Endothelial cell of umbilical vein (primary cell): ENCODE data around the gene PCNT. TPM values are rescaled to one million over a fixed set of nuclear protein-coding genes. Genes with fewer than 3 reads are reported as not detected.

Experiments used
- BruUV-seq: library from RNA; stranded (reverse); fragments of 400-500 nt; replicated peaks from 2 replicates; lab custom pipeline; 2021; lab: Mats Ljungman, UMichigan
- CTCF ChIA-PET: fragments of 300-600, 350-600 bp; sonication (Branson Sonifier 250); formaldehyde crosslinking; loops from one replicate; lab custom pipeline; 2021; ENCODE audit warnings: antibody characterized with exemption, inconsistent platforms; lab: Charles Lee
- POLR2A ChIA-PET: fragments of 300-600, 350-600 bp; sonication (Branson Sonifier 250); formaldehyde crosslinking; loops from one replicate; lab custom pipeline; 2021; ENCODE audit warnings: antibody characterized with exemption, inconsistent platforms; lab: Charles Lee
- DNase-seq: peaks from one replicate; pipeline ENCODE4 v3.0.0-alpha.2; 2011; ENCODE audit warnings: low read depth, low spot score
- FAIRE-seq: peaks from 2 replicates; lab custom pipeline; 2011; peaks lifted over from hg19 to GRCh38; lab: Jason Lieb, UNC
- H2AFZ ChIP-seq: 2 replicates; pipeline ENCODE4 v1.6.0; 2012; ENCODE audit warnings: low read depth, low read length, control low read depth, inconsistent platforms
- H3K27ac ChIP-seq: 2 replicates; pipeline ENCODE4 v1.5.1; 2011; ENCODE audit warnings: low read depth, mild to moderate bottlenecking, control low read depth, low read length, moderate library complexity; ENCODE audit not compliant: insufficient read depth
- H3K27me3 ChIP-seq, 2 experiments: 2 replicates each; pipeline versions ENCODE4 v1.6.0 to v1.6.1; 2011; ENCODE audit warnings: low read length in 2 of 2, mixed read lengths in 1 of 2; ENCODE audit not compliant: control insufficient read depth in 2 of 2, insufficient read depth in 2 of 2
- H3K36me3 ChIP-seq, 2 experiments: 2 replicates in 1 of 2; 3 replicates in 1 of 2; pipeline ENCODE4 v1.5.1; 2011; ENCODE audit warnings: low read length in 2 of 2, mild to moderate bottlenecking in 1 of 2, moderate library complexity in 1 of 2; ENCODE audit not compliant: control insufficient read depth in 2 of 2, insufficient read depth in 2 of 2; ENCODE audit errors: extremely low read depth in 1 of 2
- H3K4me1 ChIP-seq: 3 replicates; pipeline ENCODE4 v1.5.1; 2011; ENCODE audit warnings: mild to moderate bottlenecking, low read length; ENCODE audit not compliant: control insufficient read depth, insufficient read depth; ENCODE audit errors: extremely low read depth
- H3K4me2 ChIP-seq: 2 replicates; pipeline ENCODE4 v1.6.1; 2011; ENCODE audit warnings: low read length, control low read depth, mixed read lengths; ENCODE audit not compliant: insufficient read depth
- H3K4me3 ChIP-seq, 3 experiments: fragments of 200-600 bp in 1 of 3; sonication (generic), shearing (Covaris generic) in 1 of 3; replicated peaks in 1 of 3; 2 replicates each; pipeline ENCODE4 v1.5.1; 2011 to 2016; ENCODE audit warnings: control low read depth in 3 of 3, low read length in 3 of 3, mild to moderate bottlenecking in 2 of 3, inconsistent platforms in 1 of 3, low read depth in 1 of 3, moderate library complexity in 1 of 3; ENCODE audit not compliant: insufficient read depth in 1 of 3
- H3K79me2 ChIP-seq: 2 replicates; pipeline ENCODE4 v1.6.0; 2012; ENCODE audit warnings: low read length, inconsistent platforms; ENCODE audit not compliant: control insufficient read depth, insufficient read depth
- H3K9ac ChIP-seq: replicated peaks from 2 replicates; pipeline ENCODE3; 2011; ENCODE audit warnings: low read length, control low read depth; ENCODE audit not compliant: insufficient read depth; ENCODE audit errors: extremely low read depth
- H3K9me1 ChIP-seq: replicated peaks from 3 replicates; pipeline ENCODE4 v1.6.0; 2011; ENCODE audit warnings: mild to moderate bottlenecking, low read length; ENCODE audit not compliant: control insufficient read depth, insufficient read depth; ENCODE audit errors: extremely low read depth
- H3K9me3 ChIP-seq: replicated peaks from 2 replicates; pipeline ENCODE4 v1.5.1; 2012; ENCODE audit warnings: low read length, inconsistent platforms; ENCODE audit not compliant: control insufficient read depth, insufficient read depth
- H4K20me1 ChIP-seq: replicated peaks from 2 replicates; pipeline ENCODE3; 2011; ENCODE audit warnings: mild to moderate bottlenecking, low read length; ENCODE audit not compliant: control insufficient read depth, insufficient read depth; ENCODE audit errors: extremely low read depth
- CTCF ChIP-seq, 2 donors: IDR thresholded peaks; 1 replicate in 1 of 2; 2 replicates in 1 of 2; pipeline ENCODE4 v1.5.1; 2011; ENCODE audit warnings: low read length in 2 of 2, mild to moderate bottlenecking in 2 of 2, moderate library complexity in 2 of 2, control low read depth in 1 of 2, inconsistent platforms in 1 of 2, low read depth in 1 of 2; ENCODE audit not compliant: insufficient read depth in 1 of 2; ENCODE audit errors: extremely low read depth in 1 of 2
- EZH2 ChIP-seq: IDR thresholded peaks from 2 replicates; pipeline ENCODE4 v1.6.1; 2012; ENCODE audit warnings: borderline replicate concordance, low read depth, mild to moderate bottlenecking, moderate library complexity, low read length, inconsistent platforms; ENCODE audit not compliant: severe bottlenecking
- FOS ChIP-seq: IDR thresholded peaks from 2 replicates; pipeline ENCODE4 v1.6.1; 2011; ENCODE audit warnings: mild to moderate bottlenecking, low read length, moderate library complexity, borderline replicate concordance; ENCODE audit not compliant: insufficient read depth
- GATA2 ChIP-seq: IDR thresholded peaks from 2 replicates; pipeline ENCODE4 v1.7.0; 2011; ENCODE audit warnings: low read depth, mild to moderate bottlenecking, moderate library complexity, mixed read lengths, low read length; ENCODE audit not compliant: insufficient read length, insufficient read depth
- JUN ChIP-seq: IDR thresholded peaks from 2 replicates; pipeline ENCODE4 v1.6.1; 2011; ENCODE audit warnings: borderline replicate concordance, low read depth; ENCODE audit not compliant: insufficient read length, insufficient read depth
- MAX ChIP-seq: IDR thresholded peaks from 2 replicates; pipeline ENCODE4 v1.6.1; 2011; ENCODE audit not compliant: insufficient read depth, insufficient read length
- MYC ChIP-seq: IDR thresholded peaks from one replicate; pipeline ENCODE4 v1.6.1; 2011; ENCODE audit warnings: mild to moderate bottlenecking, low read depth, low read length
- POLR2A ChIP-seq: IDR thresholded peaks from 2 replicates; pipeline ENCODE4 v1.6.1; 2012; ENCODE audit warnings: low read depth, mild to moderate bottlenecking, control low read depth, low read length
- POLR2AphosphoS5 ChIP-seq: IDR thresholded peaks from 2 replicates; pipeline ENCODE4 v1.6.1; 2012; ENCODE audit warnings: low read depth, mild to moderate bottlenecking, control low read depth, low read length, moderate library complexity; ENCODE audit not compliant: insufficient read depth
- dilution Hi-C: fragments of 300-500 bp; cut with MboI; formaldehyde crosslinking; loops from one replicate; pipeline ENCODE4 v1.15.0; 2019; ENCODE audit warnings: low sequenced_read_pairs; ENCODE audit not compliant: extremely low pct_ligation_motif_present
- intact Hi-C: fragments of 100-400 bp; cut with micrococcal nuclease; formaldehyde crosslinking; loops from one replicate; pipeline ENCODE4 v1.10.0; 2022
- polyA plus RNA-seq, 4 experiments: library from polyadenylated mRNA; depleted of rRNA in 3 of 4; stranded (reverse) in 3 of 4; unstranded in 1 of 4; fragments of >200 nt; gene quantifications; 2 replicates each; pipeline versions ENCODE4 v1.2.1 to v1.2.3, GENCODE V29; 2011 to 2012; ENCODE audit warnings: missing spikeins in 1 of 4
- total RNA-seq: library from RNA; stranded (reverse); gene quantifications from 2 replicates; pipeline ENCODE4 v1.2.3, GENCODE V29; 2021

Gene PCNT
- total and polyA plus RNA-seq, 2 donors (not counting 3 experiments of a cell fraction or from before 2014, with no cell fraction given): 9.6 to 49.5 TPM

DNA sequence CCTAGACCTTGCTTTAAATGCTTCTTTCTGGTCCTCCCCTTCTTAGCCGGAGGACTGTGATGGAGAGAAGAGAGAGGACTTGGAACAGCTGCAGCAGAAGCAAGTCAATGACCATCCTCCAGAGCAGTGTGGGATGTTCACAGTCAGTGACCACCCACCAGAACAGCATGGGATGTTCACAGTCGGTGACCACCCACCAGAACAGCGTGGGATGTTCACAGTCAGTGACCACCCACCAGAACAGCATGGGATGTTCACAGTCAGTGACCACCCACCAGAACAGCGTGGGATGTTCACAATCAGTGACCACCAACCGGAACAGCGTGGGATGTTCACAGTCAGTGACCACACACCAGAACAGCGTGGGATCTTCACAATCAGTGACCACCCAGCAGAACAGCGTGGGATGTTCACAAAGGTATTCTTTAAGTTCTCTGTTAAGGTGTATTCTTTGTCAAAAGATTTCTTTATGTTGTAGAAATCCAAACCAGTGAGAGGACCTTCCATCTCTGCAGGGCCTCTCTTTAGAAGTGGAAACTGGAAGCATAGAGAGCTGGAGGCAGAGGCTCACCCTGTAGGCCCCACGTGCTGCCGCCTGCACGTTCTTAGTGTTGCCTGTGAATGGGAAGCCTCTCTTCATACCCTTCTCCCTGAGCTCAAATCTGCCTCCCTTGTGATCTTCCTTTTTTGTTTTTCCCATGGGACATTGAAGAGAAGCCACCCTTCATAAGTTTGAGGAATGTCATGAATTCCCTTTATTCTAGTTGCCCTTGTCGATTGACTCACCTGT is 10.6 kb downstream of the PCNT start:
- Histone ChIP-seq H4K20me1 (no peaks in the 10 kb centered on the region), H3K36me3 (peaks cover 12% of the 10 kb centered on the region in 2 experiments), H2AFZ (no peak overlapping the region), H3K27ac (no peak overlapping the region), H3K9ac (no peak overlapping the region), H3K4me1 (no peaks in the 10 kb centered on the region), H3K4me3 (no peak overlapping the region), H3K27me3 (no peaks in the 10 kb centered on the region), H3K9me3 (no peaks in the 10 kb centered on the region), H3K79me2 (peaks cover 10% of the 10 kb centered on the region), H3K4me2 (no peak overlapping the region), H3K9me1 (no peaks in the 10 kb centered on the region)
- POLR2A ChIA-PET: no interaction called here
- DNase-seq: no peak
- intact Hi-C loops: no loop called here
- dilution Hi-C loops: no loop called here
- BruUV-seq: no TSS peak
- no peak for TF ChIP-seq JUN
- TF ChIP-seq MYC: no peak
- TF ChIP-seq POLR2A: no peak
- no peak for TF ChIP-seq MAX
- no peak for TF ChIP-seq FOS
- TF ChIP-seq GATA2: no peak
- no peak for TF ChIP-seq CTCF (IDR thresholded peaks at IDR 0.05; ENCODE audit: extremely low read depth in 1 of 2, insufficient read depth in 1 of 2, low read depth in 1 of 2, low read length in 2 of 2)
- TF ChIP-seq POLR2AphosphoS5: no peak
- no peak for TF ChIP-seq EZH2
- no peak for FAIRE-seq
- CTCF ChIA-PET: interaction anchor here (1.2 to 1.4 kb wide), 2 partner anchors 9 to 17 kb away, joined by 3 to 4 read pairs; a partner anchor contains a TSS
